GM18858 (cell line): ENCODE measurements around the gene NFKB2.

Source experiments
- ATAC-seq: cut with Tn5 transposase; IDR thresholded peaks from one replicate; pipeline ENCODE4 v1.9.1; 2021; ENCODE audit not compliant: unreplicated experiment

NFKB2 gene

DNA sequence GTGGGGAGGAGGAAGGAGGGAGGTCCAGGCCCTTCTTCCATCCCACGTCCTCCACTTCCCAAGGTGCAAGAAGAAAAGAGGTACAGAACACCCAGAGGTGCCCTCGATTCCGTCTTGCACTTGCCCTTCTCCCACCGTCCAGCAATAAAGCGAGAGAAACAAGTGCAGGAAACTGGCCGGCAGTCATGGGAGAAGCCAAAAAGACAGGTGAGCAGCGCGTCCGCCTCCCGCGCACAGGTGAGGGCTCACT lies 54.5 kb downstream of the NFKB2 start:
- no peak for ATAC-seq

DNA sequence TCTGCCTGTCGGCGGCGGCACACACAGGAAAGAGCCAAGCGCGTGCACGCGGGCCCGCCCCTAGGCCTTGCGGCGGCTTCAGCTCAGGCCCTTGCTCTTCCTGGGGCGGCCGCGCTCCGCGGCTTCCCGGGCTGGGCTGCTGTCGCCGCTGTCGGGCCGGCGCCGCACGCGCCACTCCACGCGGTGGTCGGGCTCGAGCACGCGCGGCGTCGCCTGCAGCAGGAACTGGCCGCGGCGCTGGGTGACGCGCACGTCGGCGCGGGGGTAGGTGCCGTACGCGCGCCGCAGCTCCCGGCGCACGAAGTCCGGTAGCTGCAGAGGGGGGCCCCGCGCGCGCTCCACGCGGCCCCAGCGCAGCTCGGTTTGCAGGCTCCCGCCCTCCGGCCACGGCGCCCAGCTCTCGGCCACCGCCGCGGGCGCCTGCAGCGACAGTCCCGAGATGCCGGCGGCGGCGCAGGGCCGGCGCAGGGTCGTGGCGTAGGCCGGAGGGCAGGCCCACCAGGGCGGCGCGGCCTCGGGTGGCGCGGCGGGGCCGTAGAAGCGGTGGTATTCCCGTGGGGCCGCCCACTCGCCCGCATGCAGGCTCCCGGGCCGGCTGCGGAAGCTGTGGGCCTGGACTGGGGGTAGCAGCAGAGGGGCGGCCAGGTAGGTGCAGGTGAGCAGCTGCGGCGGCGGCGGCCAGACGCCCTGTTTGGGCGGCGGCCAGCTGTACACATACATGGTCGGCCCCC lies 55.0 kb downstream of the NFKB2 start:
- ATAC-seq: peak; percentile 73

DNA sequence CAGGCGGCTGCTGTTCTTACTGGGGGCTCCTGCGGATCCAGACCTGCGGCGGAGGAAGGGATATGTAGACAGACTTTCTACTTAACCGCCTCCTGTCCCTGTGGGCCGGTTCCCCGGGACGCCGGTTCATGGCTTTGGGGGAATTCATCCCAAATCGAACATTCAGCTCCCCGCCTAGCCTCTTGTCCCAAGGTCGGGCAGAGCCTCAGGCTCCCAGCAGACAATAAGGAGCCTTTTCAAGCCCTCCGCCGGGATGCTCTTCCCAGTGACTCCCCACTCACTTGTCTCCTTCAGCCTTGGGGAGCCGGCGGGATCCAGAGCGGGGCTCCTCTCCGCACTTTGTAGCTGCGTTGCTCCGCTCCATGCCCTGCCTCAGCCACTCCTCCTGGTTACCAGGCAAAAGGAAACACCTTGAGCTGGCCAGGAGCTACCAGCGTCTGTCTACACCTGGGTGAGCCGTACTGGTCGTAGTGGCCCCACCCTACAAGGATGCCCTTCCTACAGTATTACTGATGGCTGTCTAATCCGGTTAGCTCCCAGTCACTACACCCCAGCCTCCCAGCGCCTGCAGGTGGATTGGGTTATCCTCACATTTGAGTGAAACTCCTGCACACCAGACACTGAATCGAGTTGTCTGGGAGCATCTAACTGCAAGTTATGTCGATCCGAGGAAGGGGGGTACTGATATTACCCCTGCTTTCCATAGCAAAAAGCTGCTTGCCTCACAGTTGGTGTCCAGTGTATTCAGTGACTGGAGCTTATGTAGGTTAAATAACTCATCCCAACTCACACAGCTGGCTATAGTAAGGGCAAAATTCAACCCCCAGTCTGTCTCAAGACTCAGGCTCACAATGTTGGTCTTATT lies 55.8 kb downstream of the NFKB2 start, which contains the start of gene C10orf95:
Gene C10orf95, minus strand, starts transcription at position 439 of the 865 bp plus-strand sequence. CDS start 450 bp downstream, outside the sequence.
- no peak for ATAC-seq
